NB4 (cell line): ENCODE data around the gene LIN7A.

Source experiments
- DNase-seq: peaks from one replicate; pipeline ENCODE4 v3.0.0; 2010; ENCODE audit warnings: low read depth
- H3K4me3 ChIP-seq: one replicate; pipeline ENCODE4 v1.5.1; 2011; ENCODE audit warnings: mild to moderate bottlenecking, low read depth, low read length, moderate library complexity
- MYC ChIP-seq: IDR thresholded peaks from 2 replicates; pipeline ENCODE4 v1.6.1; 2011; ENCODE audit warnings: low read depth, low read length
- POLR2A ChIP-seq: IDR thresholded peaks from 2 replicates; pipeline ENCODE4 v1.6.1; 2011; ENCODE audit warnings: mild to moderate bottlenecking; ENCODE audit not compliant: insufficient read length; ENCODE audit errors: extremely low read depth
- TF ChIP-seq, protein P1 (sequence below): IDR thresholded peaks from one replicate; pipeline ENCODE4 v1.5.1; 2012; ENCODE audit warnings: low read depth, low read length
- TF ChIP-seq, protein P2 (sequence below): IDR thresholded peaks from 2 replicates; pipeline ENCODE4 v1.6.1; 2011; ENCODE audit warnings: low read depth, low read length

The LIN7A gene

DNA sequence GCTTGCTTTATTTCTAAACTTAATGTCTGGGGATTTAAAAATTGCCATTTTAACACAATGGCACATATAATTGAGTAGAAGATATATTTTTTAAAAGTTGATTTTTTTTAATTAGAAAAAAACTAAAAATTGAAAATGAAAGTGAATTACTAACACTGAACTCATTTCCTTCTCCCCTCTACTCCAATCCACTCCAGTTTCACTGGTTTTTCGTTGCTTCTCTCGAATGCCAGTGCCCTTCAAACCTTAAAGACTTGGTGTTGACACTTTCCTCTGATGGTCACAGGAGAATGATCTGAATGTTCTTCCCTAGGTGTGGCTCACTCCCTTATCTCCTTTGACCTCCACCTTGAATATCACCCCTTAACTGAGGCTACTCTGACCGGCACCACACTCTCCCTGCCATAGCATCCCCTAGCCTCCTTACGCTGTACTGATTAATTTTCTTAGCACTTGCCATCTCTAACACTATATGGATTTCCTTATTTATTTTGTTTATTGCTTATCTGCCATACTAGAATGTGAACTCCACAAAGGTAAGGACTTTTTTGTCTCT, 107.1 kb downstream of the LIN7A start:
- TF ChIP-seq, protein P1, sequence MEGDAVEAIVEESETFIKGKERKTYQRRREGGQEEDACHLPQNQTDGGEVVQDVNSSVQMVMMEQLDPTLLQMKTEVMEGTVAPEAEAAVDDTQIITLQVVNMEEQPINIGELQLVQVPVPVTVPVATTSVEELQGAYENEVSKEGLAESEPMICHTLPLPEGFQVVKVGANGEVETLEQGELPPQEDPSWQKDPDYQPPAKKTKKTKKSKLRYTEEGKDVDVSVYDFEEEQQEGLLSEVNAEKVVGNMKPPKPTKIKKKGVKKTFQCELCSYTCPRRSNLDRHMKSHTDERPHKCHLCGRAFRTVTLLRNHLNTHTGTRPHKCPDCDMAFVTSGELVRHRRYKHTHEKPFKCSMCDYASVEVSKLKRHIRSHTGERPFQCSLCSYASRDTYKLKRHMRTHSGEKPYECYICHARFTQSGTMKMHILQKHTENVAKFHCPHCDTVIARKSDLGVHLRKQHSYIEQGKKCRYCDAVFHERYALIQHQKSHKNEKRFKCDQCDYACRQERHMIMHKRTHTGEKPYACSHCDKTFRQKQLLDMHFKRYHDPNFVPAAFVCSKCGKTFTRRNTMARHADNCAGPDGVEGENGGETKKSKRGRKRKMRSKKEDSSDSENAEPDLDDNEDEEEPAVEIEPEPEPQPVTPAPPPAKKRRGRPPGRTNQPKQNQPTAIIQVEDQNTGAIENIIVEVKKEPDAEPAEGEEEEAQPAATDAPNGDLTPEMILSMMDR = no peak
- TF ChIP-seq, protein P2, sequence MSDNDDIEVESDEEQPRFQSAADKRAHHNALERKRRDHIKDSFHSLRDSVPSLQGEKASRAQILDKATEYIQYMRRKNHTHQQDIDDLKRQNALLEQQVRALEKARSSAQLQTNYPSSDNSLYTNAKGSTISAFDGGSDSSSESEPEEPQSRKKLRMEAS = no peak
- TF ChIP-seq POLR2A (no peak), MYC (no peak)
- H3K4me3 ChIP-seq = no peak overlapping the region
- no peak for DNase-seq

DNA sequence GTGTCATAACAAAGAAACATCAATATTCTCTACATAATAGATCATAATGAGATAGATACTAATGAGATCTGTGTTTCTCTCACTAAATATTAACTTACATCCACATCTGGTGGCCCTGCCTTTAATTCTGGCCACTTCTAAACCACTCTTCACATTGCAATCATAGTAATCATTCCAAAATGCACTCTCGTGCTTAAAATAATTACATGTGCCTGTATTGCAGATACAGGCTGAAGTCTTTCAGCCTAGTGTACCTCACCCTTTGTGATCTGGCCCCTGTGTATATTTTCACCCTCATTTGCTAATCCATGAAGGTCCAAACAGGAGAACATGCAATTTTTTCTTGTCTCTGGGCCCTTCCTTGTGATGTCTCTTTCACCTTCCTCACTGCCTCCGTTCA, 108.0 kb downstream of the LIN7A start:
- no peak overlapping the region for H3K4me3 ChIP-seq
- no peak for DNase-seq
- no peak for TF ChIP-seq POLR2A
- TF ChIP-seq, protein P2 = no peak
- TF ChIP-seq, protein P1 = no peak
- TF ChIP-seq MYC = no peak

DNA sequence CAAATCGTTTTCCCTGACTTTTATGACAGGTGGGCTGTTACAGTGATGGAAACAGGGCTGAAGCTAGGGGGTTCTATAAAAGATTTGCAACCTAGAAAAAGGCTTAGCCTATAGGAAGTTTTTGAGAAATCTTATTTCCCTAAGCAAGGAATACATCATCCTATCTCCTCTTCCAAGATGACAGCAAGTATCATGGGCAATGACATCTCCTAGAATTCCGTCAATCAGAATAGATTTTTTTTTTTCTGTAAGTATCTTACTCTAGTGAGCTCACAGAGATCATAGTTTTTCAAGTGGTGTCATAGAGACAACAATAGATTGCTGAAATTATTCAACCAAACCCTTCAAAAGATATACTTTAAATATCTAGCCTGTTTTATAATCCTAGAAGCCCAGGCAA, 112.2 kb downstream of the LIN7A start:
- H3K4me3 ChIP-seq = no peak overlapping the region
- no peak for DNase-seq
- TF ChIP-seq, protein P2 = no peak
- TF ChIP-seq, protein P1 = no peak
- TF ChIP-seq POLR2A (no peak), MYC (no peak)

DNA sequence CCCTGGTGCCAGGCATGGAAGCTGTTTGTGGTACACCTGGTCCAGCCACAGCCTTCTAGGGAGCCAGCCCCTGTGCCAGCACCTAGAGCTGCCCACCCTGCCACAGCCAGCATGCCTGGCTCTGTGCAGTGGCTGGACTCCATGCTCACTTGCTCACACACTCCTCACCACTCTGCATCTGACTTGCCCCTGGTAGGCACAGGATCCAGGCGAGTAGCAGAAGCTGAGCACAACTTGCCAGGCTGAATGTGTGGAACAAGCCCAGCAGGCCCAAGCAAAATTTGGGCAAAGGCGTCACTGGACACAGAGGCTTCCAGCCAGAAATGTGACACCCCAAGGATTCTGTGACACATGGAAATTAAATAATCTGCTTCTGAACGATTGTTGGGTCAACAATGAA, 114.3 kb downstream of the LIN7A start:
- TF ChIP-seq, protein P2 = no peak
- no peak for TF ChIP-seq MYC
- TF ChIP-seq POLR2A = no peak
- TF ChIP-seq, protein P1 = no peak
- no peak for DNase-seq

DNA sequence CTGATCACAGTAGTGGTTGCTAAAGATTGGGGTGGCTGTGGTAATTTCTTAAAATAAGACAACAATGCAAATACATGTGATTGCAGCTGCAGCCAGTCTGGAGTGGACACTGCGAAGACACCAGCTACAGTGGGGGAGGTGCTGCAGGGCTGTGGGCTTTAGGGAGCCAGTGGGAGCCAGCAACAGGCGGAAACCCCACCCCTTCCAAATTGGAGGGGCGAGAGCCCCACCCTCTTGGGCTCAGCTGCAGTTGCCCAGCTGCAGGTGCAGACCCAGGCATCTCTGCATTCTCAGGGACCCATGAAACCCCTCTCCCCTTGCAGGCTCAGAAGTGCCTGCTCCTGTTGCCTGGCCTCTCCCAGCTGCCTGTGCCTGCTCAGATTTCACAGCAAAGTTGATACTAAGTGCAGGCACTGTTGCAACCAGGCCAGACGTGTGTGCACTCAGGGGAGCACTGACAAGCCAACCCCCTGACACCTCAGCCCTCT, 116.2 kb downstream of the LIN7A start:
- no peak overlapping the region for H3K4me3 ChIP-seq
- no peak for DNase-seq
- no peak for TF ChIP-seq POLR2A
- TF ChIP-seq, protein P2 = no peak
- TF ChIP-seq, protein P1 = no peak
- no peak for TF ChIP-seq MYC

More for the DNA sequence above, 114.3 kb downstream of the LIN7A start:
- H3K4me3 ChIP-seq = no peak overlapping the region
